Activated CD4-positive, alpha-beta T cell treated with anti-CD3 and anti-CD28 coated beads, Interleukin-2, amount 50 U/mL, for 1 hour (primary cell): Measurements from ENCODE around the gene KCTD1.

Experiments used
- DNase-seq: peaks from one replicate; pipeline ENCODE4 v3.0.0-alpha.2; 2020

Gene KCTD1

GRCh38 chr18:26549263-26550094 is 1.1 kb upstream of the KCTD1 start:
- DNase-seq, result no peak

- DNase-seq, result peak; percentile 44
These were observed 523 bp downstream of the KCTD1 start for GRCh38 chr18:26547646-26548414.

- no peak for DNase-seq
These were observed 1.3 kb downstream of the KCTD1 start for GRCh38 chr18:26546875-26547645.

GRCh38 chr18:26546170-26546874 is 2.0 kb downstream of the KCTD1 start:
- DNase-seq, result no peak

- DNase-seq, result no peak
These were observed 2.8 kb downstream of the KCTD1 start for GRCh38 chr18:26545335-26546123.

- DNase-seq, result no peak
These were observed 3.9 kb downstream of the KCTD1 start for GRCh38 chr18:26544451-26544850.

GRCh38 chr18:26543373-26543772 is 5.0 kb downstream of the KCTD1 start:
- DNase-seq, result no peak

GRCh38 chr18:26540043-26540628 is 8.2 kb downstream of the KCTD1 start:
- no peak for DNase-seq

GRCh38 chr18:26538524-26538923 is 9.8 kb downstream of the KCTD1 start:
- DNase-seq, result no peak

- no peak for DNase-seq
These were observed 11.7 kb downstream of the KCTD1 start for GRCh38 chr18:26536664-26537063.

- no peak for DNase-seq
These were observed 12.3 kb downstream of the KCTD1 start for GRCh38 chr18:26536032-26536431.

GRCh38 chr18:26535630-26536029 is 12.7 kb downstream of the KCTD1 start:
- DNase-seq, result no peak

GRCh38 chr18:26532367-26533340 is 15.7 kb downstream of the KCTD1 start:
- no peak for DNase-seq

GRCh38 chr18:26531605-26532298 is 16.6 kb downstream of the KCTD1 start:
- no peak for DNase-seq

GRCh38 chr18:26526966-26527234 is 21.5 kb downstream of the KCTD1 start:
- DNase-seq, result no peak

GRCh38 chr18:26526128-26526965 is 22.0 kb downstream of the KCTD1 start:
- DNase-seq, result no peak

GRCh38 chr18:26524504-26525351 is 23.6 kb downstream of the KCTD1 start:
- no peak for DNase-seq

GRCh38 chr18:26524002-26524401 is 24.4 kb downstream of the KCTD1 start:
- DNase-seq, result no peak
